ENCODE data around the gene MRPL9. TPM values are rescaled to one million over a fixed set of nuclear protein-coding genes. Genes with fewer than 3 reads are reported as not detected.

Gene MRPL9
- total and polyA plus RNA-seq, 2 donors from 2014 or later = 65.3 to 87.1 TPM

DNA sequence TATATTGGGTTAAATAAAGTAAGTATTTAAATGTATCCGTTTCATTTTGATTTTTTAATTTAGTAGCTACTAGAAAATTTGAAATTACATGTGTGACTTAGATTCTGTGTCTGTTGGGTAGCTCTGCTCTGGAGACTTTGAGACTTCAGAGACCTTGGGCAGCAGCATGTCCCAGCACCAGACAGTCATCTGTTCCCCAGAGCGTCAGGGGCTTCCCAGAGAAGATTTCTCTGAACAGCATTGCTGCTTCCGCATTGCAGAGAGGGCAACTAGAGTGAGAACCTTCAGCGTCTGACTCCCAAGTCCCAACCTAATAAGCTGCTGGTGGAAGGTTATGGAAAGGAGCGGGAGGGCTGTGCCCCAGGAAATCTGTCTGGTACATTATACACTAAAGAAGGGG lies 35.3 kb upstream of the MRPL9 start:
- intact Hi-C loops (cut with DNase I) = no loop called here
- H3K9ac ChIP-seq (ENCODE audit: low read length in 3 of 3) = no peak overlapping the region
- FAIRE-seq (no peak), DNase-seq (no peak)
- H3K4me3 ChIP-seq (ENCODE audit: low read length in 3 of 3) = no peak overlapping the region
- no peaks in the 10 kb centered on the region for H3K36me3 ChIP-seq (ENCODE audit: control insufficient read depth in 2 of 3, insufficient read depth in 3 of 3, low read length in 3 of 3)
- H3K9me3 ChIP-seq (ENCODE audit: control insufficient read depth in 2 of 3, insufficient read depth in 1 of 3, low read length in 3 of 3) = no peaks in the 10 kb centered on the region
- H3K27ac ChIP-seq (ENCODE audit: low read depth in 2 of 2, low read length in 2 of 2) = no peak overlapping the region
- no peak for TF ChIP-seq CTCF (IDR thresholded peaks at IDR 0.05; ENCODE audit: borderline replicate concordance, extremely low read depth, insufficient read depth)
- no peaks in the 10 kb centered on the region for H3K4me1 ChIP-seq (ENCODE audit: control insufficient read depth in 2 of 3, insufficient read depth in 2 of 3, low read depth in 1 of 3, low read length in 3 of 3)
- no peaks in the 10 kb centered on the region for H3K27me3 ChIP-seq (ENCODE audit: control insufficient read depth, insufficient read depth, low read length)

DNA sequence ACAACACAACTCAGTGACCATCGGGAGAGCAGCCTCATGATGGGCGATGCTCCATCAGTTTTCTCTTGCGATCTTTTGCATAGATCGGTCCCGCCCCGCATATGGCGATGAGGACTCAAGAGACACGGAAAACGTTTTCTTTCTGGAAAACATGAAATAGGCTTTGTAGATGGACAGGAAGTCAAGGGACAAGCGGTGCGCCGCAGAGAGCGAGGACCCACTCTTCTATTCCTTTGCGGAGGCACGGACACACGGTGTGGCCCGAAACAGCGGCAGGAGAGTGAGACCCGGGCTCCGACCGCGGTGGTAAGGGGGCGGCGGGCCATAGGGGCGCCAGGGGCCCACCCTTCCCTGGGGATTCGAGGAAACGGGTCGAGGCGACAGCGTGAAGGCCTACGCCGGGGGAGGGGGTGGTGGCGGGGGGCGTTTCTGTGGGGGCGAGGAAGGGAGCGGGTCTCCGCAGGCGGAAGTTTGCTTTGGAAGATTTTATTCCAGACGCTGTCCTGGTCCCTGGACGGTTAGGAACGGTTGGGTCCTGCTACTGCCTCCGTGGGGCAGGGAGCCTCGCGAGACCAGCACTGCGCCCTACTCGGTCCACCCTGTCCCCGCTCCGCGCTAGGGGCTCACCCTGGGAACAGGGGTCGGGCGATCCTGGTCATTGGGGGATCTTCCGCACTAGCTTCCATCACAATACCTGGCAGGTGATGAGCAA lies 27.8 kb upstream of the MRPL9 start:
- H3K9me3 ChIP-seq (ENCODE audit: control insufficient read depth in 2 of 3, insufficient read depth in 1 of 3, low read length in 3 of 3) = no peaks in the 10 kb centered on the region
- H3K4me1 ChIP-seq (ENCODE audit: control insufficient read depth in 2 of 3, insufficient read depth in 2 of 3, low read depth in 1 of 3, low read length in 3 of 3) = peaks cover 0 to 8% (median 4%) of the 10 kb centered on the region in 3 donors
- peak overlapping the region; percentile 90 to 99 (median 96) for H3K4me3 ChIP-seq (ENCODE audit: low read length in 3 of 3)
- DNase-seq = peak in 2 of 5 donors; percentile 19 to 60
- intact Hi-C loops (cut with DNase I) = no loop called here
- no peak for TF ChIP-seq CTCF (IDR thresholded peaks at IDR 0.05; ENCODE audit: borderline replicate concordance, extremely low read depth, insufficient read depth)
- no peaks in the 10 kb centered on the region for H3K36me3 ChIP-seq (ENCODE audit: control insufficient read depth in 2 of 3, insufficient read depth in 3 of 3, low read length in 3 of 3)
- H3K27ac ChIP-seq (ENCODE audit: low read depth in 2 of 2, low read length in 2 of 2) = peak overlapping the region; percentile 12 to 24
- FAIRE-seq = no peak
- H3K27me3 ChIP-seq (ENCODE audit: control insufficient read depth, insufficient read depth, low read length) = no peaks in the 10 kb centered on the region
- peak overlapping the region; percentile 58 to 91 (median 83) for H3K9ac ChIP-seq (ENCODE audit: low read length in 3 of 3)

GRCh38 chr1:151790071-151790939 lies 27.0 kb upstream of the MRPL9 start, which contains the start of gene TDRKH:
TDRKH (minus strand) TSS chr1:151790500; CDS start chr1:151783022, 7,478 bp downstream.
- Histone ChIP-seq H3K4me1 (ENCODE audit: control insufficient read depth in 2 of 3, insufficient read depth in 2 of 3, low read depth in 1 of 3, low read length in 3 of 3) (peaks cover 0 to 8% (median 4%) of the 10 kb centered on the region in 3 donors), H3K27me3 (ENCODE audit: control insufficient read depth, insufficient read depth, low read length) (no peaks in the 10 kb centered on the region), H3K27ac (ENCODE audit: low read depth in 2 of 2, low read length in 2 of 2) (peak within 1 kb of the TSS; percentile 12 to 48), H3K4me3 (ENCODE audit: low read length in 3 of 3) (peak within 1 kb of the TSS; percentile 90 to 99 (median 96)), H3K9me3 (ENCODE audit: control insufficient read depth in 2 of 3, insufficient read depth in 1 of 3, low read length in 3 of 3) (no peaks in the 10 kb centered on the region), H3K9ac (ENCODE audit: low read length in 3 of 3) (peak within 1 kb of the TSS; percentile 58 to 91 (median 83)), H3K36me3 (ENCODE audit: control insufficient read depth in 2 of 3, insufficient read depth in 3 of 3, low read length in 3 of 3) (no peaks in the 10 kb centered on the region)
- intact Hi-C loops (cut with DNase I) = no loop called here
- peak; percentile 4 for TF ChIP-seq CTCF (IDR thresholded peaks at IDR 0.05; ENCODE audit: borderline replicate concordance, extremely low read depth, insufficient read depth)
- peak; percentile 99 to 100 (median 99) for DNase-seq
- FAIRE-seq = peak; percentile 99

Data from kidney (tissue), 14 donors.